GM12878 (cell line): Measurements from ENCODE around the gene CHMP1A.

Experiments
- CREB1 ChIP-seq: IDR thresholded peaks from 2 replicates; pipeline ENCODE4 v1.6.1; 2012; ENCODE audit warnings: low read depth, mild to moderate bottlenecking, inconsistent platforms
- NRF1 ChIP-seq: conservative IDR thresholded peaks from 2 replicates; pipeline ENCODE4 v1.6.1; 2011; ENCODE audit warnings: mild to moderate bottlenecking, low read depth, low read length, improper control_type of control experiment
- PML ChIP-seq: IDR thresholded peaks from 2 replicates; pipeline ENCODE4 v1.6.1; 2012; ENCODE audit warnings: low read length, inconsistent platforms
- POLR2A ChIP-seq: IDR thresholded peaks from 2 replicates; pipeline ENCODE4 v1.6.1; 2011; ENCODE audit warnings: low read depth, mild to moderate bottlenecking, low read length
- RAD51 ChIP-seq: fragments of 450-650 bp; IDR thresholded peaks from 2 replicates; pipeline ENCODE4 v1.6.1; 2016; ENCODE audit warnings: moderate library complexity, mild to moderate bottlenecking, inconsistent platforms
- RFX5 ChIP-seq: IDR thresholded peaks from 2 replicates; pipeline ENCODE4 v1.6.1; 2011; ENCODE audit warnings: low read depth, low read length, improper control_type of control experiment
- SUZ12 ChIP-seq: fragments of 200-600 bp; sonication (generic); IDR thresholded peaks from one replicate; pipeline ENCODE4 v1.6.1; 2018; ENCODE audit warnings: antibody characterized with exemption, mild to moderate bottlenecking; ENCODE audit not compliant: unreplicated experiment
- ZBED1 ChIP-seq: IDR thresholded peaks from 2 replicates; pipeline ENCODE4 v1.6.1; 2016; ENCODE audit warnings: borderline replicate concordance
- TF ChIP-seq, protein P1 (sequence below): IDR thresholded peaks from 2 replicates; pipeline ENCODE4 v1.6.1; 2012; ENCODE audit warnings: mild to moderate bottlenecking, low read depth, low read length
- TF ChIP-seq, protein P2 (sequence below), 3 experiments: IDR thresholded peaks in 2 of 3; conservative IDR thresholded peaks in 1 of 3; 2 replicates each; pipeline ENCODE4 v1.5.1; 2011; ENCODE audit warnings: low read depth in 3 of 3, low read length in 3 of 3, mild to moderate bottlenecking in 3 of 3, control low read depth in 2 of 3, moderate library complexity in 2 of 3, inconsistent platforms in 1 of 3, mixed read lengths in 1 of 3; ENCODE audit not compliant: control insufficient read depth in 2 of 3, insufficient read depth in 1 of 3; ENCODE audit errors: extremely low read depth in 1 of 3
- TF ChIP-seq, protein P3 (sequence below): IDR thresholded peaks from 2 replicates; pipeline ENCODE4 v1.6.1; 2011; ENCODE audit warnings: low read depth, mild to moderate bottlenecking, low read length, moderate library complexity, borderline replicate concordance; ENCODE audit errors: extremely low read depth

DNA sequence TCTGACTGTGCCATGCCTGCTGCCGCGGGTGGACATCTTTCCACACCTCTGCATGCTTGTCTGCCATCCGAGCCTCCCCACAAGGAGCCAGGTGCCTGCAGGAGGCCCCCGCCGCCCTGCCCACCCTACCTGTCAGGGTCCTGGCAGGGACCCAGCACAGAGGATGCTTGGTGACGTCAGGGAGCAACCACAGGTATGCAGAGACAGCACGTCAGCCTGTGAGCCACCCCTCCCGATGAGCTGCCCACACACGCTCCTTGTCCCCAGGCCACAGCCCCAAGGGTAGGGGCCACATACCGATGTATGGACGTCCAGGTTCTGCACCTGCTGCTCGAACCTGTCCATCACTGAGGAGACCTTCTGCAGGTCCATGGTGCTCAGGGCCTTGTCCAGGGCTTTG, 10.6 kb downstream of the CHMP1A start:
- TF ChIP-seq, protein P1, sequence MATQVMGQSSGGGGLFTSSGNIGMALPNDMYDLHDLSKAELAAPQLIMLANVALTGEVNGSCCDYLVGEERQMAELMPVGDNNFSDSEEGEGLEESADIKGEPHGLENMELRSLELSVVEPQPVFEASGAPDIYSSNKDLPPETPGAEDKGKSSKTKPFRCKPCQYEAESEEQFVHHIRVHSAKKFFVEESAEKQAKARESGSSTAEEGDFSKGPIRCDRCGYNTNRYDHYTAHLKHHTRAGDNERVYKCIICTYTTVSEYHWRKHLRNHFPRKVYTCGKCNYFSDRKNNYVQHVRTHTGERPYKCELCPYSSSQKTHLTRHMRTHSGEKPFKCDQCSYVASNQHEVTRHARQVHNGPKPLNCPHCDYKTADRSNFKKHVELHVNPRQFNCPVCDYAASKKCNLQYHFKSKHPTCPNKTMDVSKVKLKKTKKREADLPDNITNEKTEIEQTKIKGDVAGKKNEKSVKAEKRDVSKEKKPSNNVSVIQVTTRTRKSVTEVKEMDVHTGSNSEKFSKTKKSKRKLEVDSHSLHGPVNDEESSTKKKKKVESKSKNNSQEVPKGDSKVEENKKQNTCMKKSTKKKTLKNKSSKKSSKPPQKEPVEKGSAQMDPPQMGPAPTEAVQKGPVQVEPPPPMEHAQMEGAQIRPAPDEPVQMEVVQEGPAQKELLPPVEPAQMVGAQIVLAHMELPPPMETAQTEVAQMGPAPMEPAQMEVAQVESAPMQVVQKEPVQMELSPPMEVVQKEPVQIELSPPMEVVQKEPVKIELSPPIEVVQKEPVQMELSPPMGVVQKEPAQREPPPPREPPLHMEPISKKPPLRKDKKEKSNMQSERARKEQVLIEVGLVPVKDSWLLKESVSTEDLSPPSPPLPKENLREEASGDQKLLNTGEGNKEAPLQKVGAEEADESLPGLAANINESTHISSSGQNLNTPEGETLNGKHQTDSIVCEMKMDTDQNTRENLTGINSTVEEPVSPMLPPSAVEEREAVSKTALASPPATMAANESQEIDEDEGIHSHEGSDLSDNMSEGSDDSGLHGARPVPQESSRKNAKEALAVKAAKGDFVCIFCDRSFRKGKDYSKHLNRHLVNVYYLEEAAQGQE, result no peak
- TF ChIP-seq, protein P2, sequence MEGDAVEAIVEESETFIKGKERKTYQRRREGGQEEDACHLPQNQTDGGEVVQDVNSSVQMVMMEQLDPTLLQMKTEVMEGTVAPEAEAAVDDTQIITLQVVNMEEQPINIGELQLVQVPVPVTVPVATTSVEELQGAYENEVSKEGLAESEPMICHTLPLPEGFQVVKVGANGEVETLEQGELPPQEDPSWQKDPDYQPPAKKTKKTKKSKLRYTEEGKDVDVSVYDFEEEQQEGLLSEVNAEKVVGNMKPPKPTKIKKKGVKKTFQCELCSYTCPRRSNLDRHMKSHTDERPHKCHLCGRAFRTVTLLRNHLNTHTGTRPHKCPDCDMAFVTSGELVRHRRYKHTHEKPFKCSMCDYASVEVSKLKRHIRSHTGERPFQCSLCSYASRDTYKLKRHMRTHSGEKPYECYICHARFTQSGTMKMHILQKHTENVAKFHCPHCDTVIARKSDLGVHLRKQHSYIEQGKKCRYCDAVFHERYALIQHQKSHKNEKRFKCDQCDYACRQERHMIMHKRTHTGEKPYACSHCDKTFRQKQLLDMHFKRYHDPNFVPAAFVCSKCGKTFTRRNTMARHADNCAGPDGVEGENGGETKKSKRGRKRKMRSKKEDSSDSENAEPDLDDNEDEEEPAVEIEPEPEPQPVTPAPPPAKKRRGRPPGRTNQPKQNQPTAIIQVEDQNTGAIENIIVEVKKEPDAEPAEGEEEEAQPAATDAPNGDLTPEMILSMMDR (IDR thresholded peaks at IDR 0.05 in 2 of 3, conservative IDR thresholded peaks at IDR 0.05 in 1 of 3; ENCODE audit: control insufficient read depth in 2 of 3, extremely low read depth in 1 of 3, insufficient read depth in 1 of 3, low read depth in 3 of 3, low read length in 3 of 3), result no peak
- TF ChIP-seq POLR2A (no peak; the same call in 1 of the 2 replicates), CREB1 (no peak), RFX5 (no peak), ZBED1 (no peak), PML (no peak), RAD51 (no peak), SUZ12 (no peak), NRF1 (no peak)
- TF ChIP-seq, protein P3, sequence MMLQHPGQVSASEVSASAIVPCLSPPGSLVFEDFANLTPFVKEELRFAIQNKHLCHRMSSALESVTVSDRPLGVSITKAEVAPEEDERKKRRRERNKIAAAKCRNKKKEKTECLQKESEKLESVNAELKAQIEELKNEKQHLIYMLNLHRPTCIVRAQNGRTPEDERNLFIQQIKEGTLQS, result no peak
